HepG2 (cell line): ENCODE measurements around the gene WWTR1. TPM values are rescaled to one million over a fixed set of nuclear protein-coding genes. Genes with fewer than 3 reads are reported as not detected.

Source experiments
- DZIP1 ChIP-seq: sonication (generic); formaldehyde crosslinking; IDR thresholded peaks from 2 replicates; pipeline ENCODE4 v1.5.0; 2020; ENCODE audit warnings: mild to moderate bottlenecking, missing genetic modification reagents
- EZH2 ChIP-seq: conservative IDR thresholded peaks from 2 replicates; pipeline ENCODE4 v1.6.1; 2012; ENCODE audit warnings: mild to moderate bottlenecking, low read depth, low read length, moderate library complexity
- FOXP1 ChIP-seq, 2 experiments: fragments of 450-650 bp in 1 of 2; IDR thresholded peaks; 2 replicates each; pipeline ENCODE4 v1.6.1; 2017 to 2018; ENCODE audit warnings: antibody characterized with exemption in 1 of 2
- JUND ChIP-seq: sonication (generic); formaldehyde crosslinking; IDR thresholded peaks from 2 replicates; pipeline ENCODE4 v1.8.0; 2022; ENCODE audit warnings: mild to moderate bottlenecking, missing genetic modification reagents
- KAT2B ChIP-seq: fragments of 150-350 bp; IDR thresholded peaks from 2 replicates; pipeline ENCODE4 v1.6.1; 2014; ENCODE audit warnings: low read depth, low read length, borderline replicate concordance
- NR2F6 ChIP-seq, 2 experiments: IDR thresholded peaks; 2 replicates each; pipeline ENCODE4 v1.6.1; 2016; ENCODE audit warnings: antibody characterized with exemption in 1 of 2, mild to moderate bottlenecking in 1 of 2
- ONECUT2 ChIP-seq: sonication (generic); formaldehyde crosslinking; IDR thresholded peaks from 2 replicates; pipeline ENCODE4 v1.4.0; 2020; ENCODE audit warnings: missing genetic modification reagents
- PAXIP1 ChIP-seq: sonication (generic); formaldehyde crosslinking; conservative IDR thresholded peaks from 2 replicates; pipeline ENCODE4 v1.4.0; 2020; ENCODE audit warnings: mild to moderate bottlenecking, missing genetic modification reagents, moderate library complexity
- PITX1 ChIP-seq: sonication (generic); formaldehyde crosslinking; IDR thresholded peaks from 2 replicates; pipeline ENCODE4 v1.5.1; 2020; ENCODE audit warnings: mild to moderate bottlenecking, missing genetic modification reagents
- SAP130 ChIP-seq: IDR thresholded peaks from 2 replicates; pipeline ENCODE4 v1.6.1; 2016; ENCODE audit warnings: low read depth
- SOX5 ChIP-seq: IDR thresholded peaks from 2 replicates; pipeline ENCODE4 v1.6.1; 2016; ENCODE audit warnings: borderline replicate concordance
- SOX6 ChIP-seq, 2 experiments: fragments of 450-650 bp in 1 of 2; sonication (generic) in 1 of 2; formaldehyde crosslinking in 1 of 2; IDR thresholded peaks; 2 replicates each; pipeline versions ENCODE4 v1.4.0 to v1.6.1; 2017 to 2020; ENCODE audit warnings: antibody characterized with exemption in 1 of 2, mild to moderate bottlenecking in 1 of 2, missing genetic modification reagents in 1 of 2
- SUZ12 ChIP-seq: fragments of 150-350 bp; IDR thresholded peaks from 2 replicates; pipeline ENCODE4 v1.6.1; 2014; ENCODE audit warnings: low read depth, low read length
- TOE1 ChIP-seq: sonication (generic); formaldehyde crosslinking; IDR thresholded peaks from 2 replicates; pipeline ENCODE4 v1.4.0; 2020; ENCODE audit warnings: mild to moderate bottlenecking, missing genetic modification reagents
- ZBTB34 ChIP-seq: sonication (generic); formaldehyde crosslinking; IDR thresholded peaks from 2 replicates; pipeline ENCODE4 v1.8.0; 2022; ENCODE audit warnings: mild to moderate bottlenecking, missing genetic modification reagents
- ZEB1 ChIP-seq: IDR thresholded peaks from 2 replicates; pipeline ENCODE4 v1.6.1; 2012; ENCODE audit warnings: mild to moderate bottlenecking, low read depth, inconsistent platforms; ENCODE audit not compliant: insufficient replicate concordance
- ZNF263 ChIP-seq: sonication (generic); formaldehyde crosslinking; IDR thresholded peaks from 2 replicates; pipeline ENCODE4 v1.4.0; 2020; ENCODE audit warnings: missing genetic modification reagents
- ZNF33A ChIP-seq: sonication (generic); formaldehyde crosslinking; IDR thresholded peaks from 2 replicates; pipeline ENCODE4 v1.5.1; 2020; ENCODE audit warnings: missing genetic modification reagents, mild to moderate bottlenecking, moderate library complexity, borderline replicate concordance
- ZNF704 ChIP-seq: sonication (generic); formaldehyde crosslinking; IDR thresholded peaks from 2 replicates; pipeline ENCODE4 v1.8.1; 2023; ENCODE audit warnings: mild to moderate bottlenecking, inconsistent platforms, moderate library complexity, missing genetic modification reagents, borderline replicate concordance
- polyA plus RNA-seq, 8 experiments: library from polyadenylated mRNA; depleted of rRNA in 3 of 8; stranded (reverse) in 7 of 8; unstranded in 1 of 8; fragments of >200 nt; fragmentation: Illumina TruSeq in 4 of 8; extraction: Trizol in 4 of 8; gene quantifications; 2 replicates each; pipeline versions ENCODE4 v1.2.1 to v1.2.3, GENCODE V29; 2011 to 2016; ENCODE audit warnings: low read depth in 4 of 8, missing spikeins in 1 of 8, mixed read lengths in 1 of 8; ENCODE audit not compliant: insufficient read depth in 1 of 8
- total RNA-seq, 5 experiments: library from RNA; depleted of rRNA; stranded (reverse); fragments of >200 nt; fragmentation: Illumina TruSeq; extraction: Trizol; gene quantifications; 2 replicates each; pipeline ENCODE4 v1.2.3, GENCODE V29; 2016; ENCODE audit warnings: low read depth in 1 of 5

Gene WWTR1
- total and polyA plus RNA-seq, 2 of the 13 experiments (the other 11 are each of a cell fraction or from before 2014, with no cell fraction given) = 19.7 to 139 TPM

GRCh38 chr3:149670742-149671492 lies 13.1 kb upstream of the WWTR1 start (continued):
- TF ChIP-seq DZIP1 (CRISPR knock-in tag) (no peak), NR2F6 (IDR thresholded peaks at IDR 0.05) (peak; percentile 27; the same call in 1 of the 2 replicates), NR2F6 (CRISPR knock-in tag; IDR thresholded peaks at IDR 0.05) (no peak), ONECUT2 (CRISPR knock-in tag) (peak; percentile 86), SOX5 (CRISPR knock-in tag) (0 out of 2 replicates have a peak, but pooled peaks have one; percentile 23), ZNF33A (CRISPR knock-in tag) (no peak), TOE1 (CRISPR knock-in tag) (no peak), KAT2B (0 out of 2 replicates have a peak, but pooled peaks have one; percentile 23), SUZ12 (no peak), SOX6 (IDR thresholded peaks at IDR 0.05) (no peak), SOX6 (CRISPR knock-in tag; IDR thresholded peaks at IDR 0.05) (peak; percentile 41; the same call in 1 of the 2 replicates), JUND (CRISPR knock-in tag) (no peak), PITX1 (CRISPR knock-in tag) (peak; percentile 33; the same call in 1 of the 2 replicates), EZH2 (no peak), SAP130 (CRISPR knock-in tag) (peak; percentile 5; the same call in 1 of the 2 replicates), ZEB1 (peak; percentile 28), PAXIP1 (CRISPR knock-in tag) (0 out of 2 replicates have a peak, but pooled peaks have one; percentile 39), ZBTB34 (CRISPR knock-in tag) (0 out of 2 replicates have a peak, but pooled peaks have one; percentile 23), ZNF263 (CRISPR knock-in tag) (no peak), ZNF704 (no peak), FOXP1 (IDR thresholded peaks at IDR 0.05) (no peak), FOXP1 (CRISPR knock-in tag; IDR thresholded peaks at IDR 0.05) (no peak; the same call in 1 of the 2 replicates)
